H9 (cell line): ENCODE measurements around the gene ZNF488. TPM values are rescaled to one million over a fixed set of nuclear protein-coding genes. Genes with fewer than 3 reads are reported as not detected.

Experiments
- DNase-seq: peaks from one replicate; pipeline ENCODE4 v3.0.0-alpha.2; 2017
- H2AFZ ChIP-seq: one replicate; pipeline ENCODE4 v1.6.1; 2013; ENCODE audit warnings: mild to moderate bottlenecking, low read length, control low read depth, moderate library complexity
- H2AK5ac ChIP-seq: 2 replicates; pipeline ENCODE4 v1.6.1; 2013; ENCODE audit warnings: low read length, control low read depth, mixed read lengths; ENCODE audit not compliant: insufficient read length
- H2BK120ac ChIP-seq: one replicate; pipeline ENCODE4 v1.6.1; 2013; ENCODE audit warnings: low read depth, mild to moderate bottlenecking, low read length, control low read depth, inconsistent platforms; ENCODE audit not compliant: poor library complexity, severe bottlenecking
- H2BK12ac ChIP-seq: 2 replicates; pipeline ENCODE4 v1.6.1; 2013; ENCODE audit warnings: low read length, control low read depth, mixed read lengths, low read depth; ENCODE audit not compliant: insufficient read length
- H2BK15ac ChIP-seq: 2 replicates; pipeline ENCODE4 v1.6.1; 2013; ENCODE audit warnings: low read depth, low read length, control low read depth
- H2BK20ac ChIP-seq: one replicate; pipeline ENCODE4 v1.6.1; 2013; ENCODE audit warnings: low read depth, mild to moderate bottlenecking, low read length, control low read depth, inconsistent platforms; ENCODE audit not compliant: poor library complexity, severe bottlenecking
- H2BK5ac ChIP-seq: 2 replicates; pipeline ENCODE4 v1.6.1; 2013; ENCODE audit warnings: low read length, control low read depth, mixed read lengths; ENCODE audit not compliant: insufficient read length
- H3K14ac ChIP-seq: 2 replicates; pipeline ENCODE4 v1.6.1; 2013; ENCODE audit warnings: low read length, control low read depth; ENCODE audit not compliant: insufficient read depth
- H3K18ac ChIP-seq: 2 replicates; pipeline ENCODE4 v1.6.1; 2013; ENCODE audit warnings: low read depth, mild to moderate bottlenecking, mixed read lengths, low read length, control low read depth; ENCODE audit not compliant: insufficient read length
- H3K23ac ChIP-seq: 2 replicates; pipeline ENCODE4 v1.6.1; 2013; ENCODE audit warnings: low read length, control low read depth, mixed read lengths, low read depth; ENCODE audit not compliant: insufficient read length
- H3K23me2 ChIP-seq: 2 replicates; pipeline ENCODE4 v1.6.1; 2013; ENCODE audit warnings: low read depth, mild to moderate bottlenecking, mixed read lengths, low read length, control low read depth; ENCODE audit not compliant: insufficient read length, poor library complexity, severe bottlenecking
- H3K27ac ChIP-seq: 2 replicates; pipeline ENCODE4 v1.5.1; 2013; ENCODE audit warnings: low read length, control low read depth, mixed read lengths, low read depth; ENCODE audit not compliant: insufficient read length
- H3K27me3 ChIP-seq: 2 replicates; pipeline ENCODE4 v1.6.1; 2013; ENCODE audit warnings: low read length, control low read depth, inconsistent platforms; ENCODE audit not compliant: insufficient read depth
- H3K4ac ChIP-seq: 2 replicates; pipeline ENCODE4 v1.6.1; 2013; ENCODE audit warnings: low read depth, mild to moderate bottlenecking, control low read depth, inconsistent platforms, low read length, moderate library complexity
- H3K4me1 ChIP-seq: 2 replicates; pipeline ENCODE4 v1.6.1; 2013; ENCODE audit warnings: low read length, control low read depth, inconsistent platforms; ENCODE audit not compliant: insufficient read depth
- H3K4me2 ChIP-seq: 2 replicates; pipeline ENCODE4 v1.6.1; 2013; ENCODE audit warnings: low read length, control low read depth, mixed read lengths; ENCODE audit not compliant: insufficient read length, insufficient read depth
- H3K56ac ChIP-seq: 2 replicates; pipeline ENCODE4 v1.6.1; 2013; ENCODE audit warnings: low read depth, mild to moderate bottlenecking, mixed read lengths, low read length, control low read depth; ENCODE audit not compliant: insufficient read length
- H3K79me1 ChIP-seq: 2 replicates; pipeline ENCODE4 v1.6.1; 2013; ENCODE audit warnings: low read depth, mild to moderate bottlenecking, moderate library complexity, low read length, control low read depth, inconsistent platforms; ENCODE audit not compliant: insufficient read depth, poor library complexity, severe bottlenecking
- H3K79me2 ChIP-seq: 2 replicates; pipeline ENCODE4 v1.6.1; 2013; ENCODE audit warnings: low read length, control low read depth, inconsistent platforms; ENCODE audit not compliant: insufficient read depth
- H3K9ac ChIP-seq: 2 replicates; pipeline ENCODE4 v1.6.1; 2013; ENCODE audit warnings: low read length, control low read depth, mixed read lengths; ENCODE audit not compliant: insufficient read length; ENCODE audit errors: extremely low read depth
- H3K9me3 ChIP-seq: one replicate; pipeline ENCODE4 v1.6.1; 2013; ENCODE audit warnings: low read depth, low read length, inconsistent platforms; ENCODE audit not compliant: control insufficient read depth
- H3T11ph ChIP-seq: one replicate; pipeline ENCODE4 v1.6.1; 2013; ENCODE audit warnings: mild to moderate bottlenecking, low read length, control low read depth, inconsistent platforms
- H4K20me1 ChIP-seq: one replicate; pipeline ENCODE4 v1.6.1; 2013; ENCODE audit not compliant: control insufficient read depth, insufficient read length, insufficient read depth
- H4K5ac ChIP-seq: 2 replicates; pipeline ENCODE4 v1.6.1; 2013; ENCODE audit warnings: low read depth, mild to moderate bottlenecking, mixed read lengths, low read length, control low read depth; ENCODE audit not compliant: insufficient read length
- H4K8ac ChIP-seq: replicated peaks from 2 replicates; pipeline ENCODE4 v1.6.1; 2013; ENCODE audit warnings: low read length, control low read depth, mixed read lengths, low read depth; ENCODE audit not compliant: insufficient read length
- H4K91ac ChIP-seq: 2 replicates; pipeline ENCODE4 v1.6.1; 2013; ENCODE audit warnings: low read depth, mild to moderate bottlenecking, moderate library complexity, mixed read lengths, low read length, control low read depth; ENCODE audit not compliant: insufficient read length
- H3K27ac Mint-ChIP-seq, 3 experiments: 2 replicates in 2 of 3; 3 replicates in 1 of 3; pipeline ENCODE4 v1.8.0; 2020 to 2021; ENCODE audit warnings: mixed read lengths in 3 of 3, mild to moderate bottlenecking in 1 of 3, moderate library complexity in 1 of 3
- H3K27me3 Mint-ChIP-seq: 2 replicates; pipeline ENCODE4 v1.8.0; 2021; ENCODE audit warnings: low read depth, mild to moderate bottlenecking, moderate library complexity, mixed read lengths
- H3K36me3 Mint-ChIP-seq, 3 experiments: 2 replicates in 2 of 3; 3 replicates in 1 of 3; pipeline ENCODE4 v1.8.0; 2020 to 2021; ENCODE audit warnings: low read depth in 3 of 3, mixed read lengths in 3 of 3; ENCODE audit not compliant: insufficient read depth in 1 of 3
- H3K4me1 Mint-ChIP-seq, 2 experiments: 2 replicates each; pipeline ENCODE4 v1.8.0; 2020; ENCODE audit warnings: mixed read lengths in 2 of 2
- H3K4me3 Mint-ChIP-seq, 2 experiments: 2 replicates in 1 of 2; 3 replicates in 1 of 2; pipeline ENCODE4 v1.8.0; 2020 to 2021; ENCODE audit warnings: mild to moderate bottlenecking in 2 of 2, mixed read lengths in 2 of 2, moderate library complexity in 1 of 2
- H3K9me3 Mint-ChIP-seq, 2 experiments: 2 replicates in 1 of 2; 3 replicates in 1 of 2; pipeline ENCODE4 v1.8.0; 2020; ENCODE audit warnings: mild to moderate bottlenecking in 2 of 2, mixed read lengths in 2 of 2, moderate library complexity in 1 of 2
- CTCF ChIP-seq: fragments of 200-600 bp; sonication (generic); conservative IDR thresholded peaks from 3 replicates; pipeline ENCODE4 v1.8.0; 2021; ENCODE audit warnings: antibody characterized with exemption, mild to moderate bottlenecking
- whole genome bisulfite sequencing: extraction: QIAGEN DNeasy Blood & Tissue Kit; methylation state at CpG from one replicate; pipeline ENCODE4 v1.1.7; 2013; ENCODE audit warnings: missing lambda C conversion rate, low lambda C conversion rate, mixed read lengths; ENCODE audit not compliant: insufficient read length; ENCODE audit errors: extremely low coverage; 5-methylcytosine and 5-hydroxymethylcytosine counted together
- total RNA-seq: library from RNA; stranded (reverse); gene quantifications from 2 replicates; pipeline ENCODE4 v1.2.1, GENCODE V29; 2021

ZNF488 gene
- total RNA-seq, 1 experiment from 2014 or later: 2.9 TPM

- Histone ChIP-seq H3K56ac (no peak overlapping the region), H3K18ac (no peak overlapping the region), H2BK120ac (no peak overlapping the region), H3K9me3 (no peaks in the 10 kb centered on the region), H3K27me3 (no peaks in the 10 kb centered on the region), H4K91ac (no peak overlapping the region), H3K27ac (no peak overlapping the region), H3K4ac (no peak overlapping the region), H3K23me2 (no peaks in the 10 kb centered on the region), H4K8ac (no peak overlapping the region), H2BK15ac (no peak overlapping the region), H3T11ph (no peak overlapping the region), H3K4me1 (no peaks in the 10 kb centered on the region), H2BK5ac (no peak overlapping the region), H2AFZ (no peak overlapping the region), H2AK5ac (no peak overlapping the region), H3K4me2 (no peak overlapping the region), H4K5ac (no peak overlapping the region), H2BK12ac (no peak overlapping the region), H3K14ac (no peak overlapping the region), H3K79me2 (no peaks in the 10 kb centered on the region), H3K9ac (no peak overlapping the region), H3K23ac (no peak overlapping the region), H2BK20ac (no peak overlapping the region), H3K79me1 (no peaks in the 10 kb centered on the region), H4K20me1 (no peaks in the 10 kb centered on the region)
- TF ChIP-seq CTCF: no peak
- Mint-ChIP-seq H3K36me3 (no peaks in the 10 kb centered on the region), H3K4me3 (no peak overlapping the region), H3K27me3 (no peaks in the 10 kb centered on the region), H3K27ac (no peak overlapping the region), H3K9me3 (peaks cover 0 to 2% of the 10 kb centered on the region in 2 experiments; a peak in 1 of 5 replicates), H3K4me1 (peaks cover 2 to 3% of the 10 kb centered on the region in 2 experiments; a peak in 1 of 4 replicates)
- 100% methylated on average over 2 of the region's 6 CpGs for WGBS
- DNase-seq: no peak
Observed at GRCh38 chr10:47333532-47333931, 50.6 kb downstream of the ZNF488 start.
